K562 (cell line): Measurements from ENCODE around the gene THEMIS. TPM values are rescaled to one million over a fixed set of nuclear protein-coding genes. Genes with fewer than 3 reads are reported as not detected.

Source experiments
- ATAC-seq: fragments of 200-7000 bp; cut with Tn5 transposase; 3 replicates; pipeline ENCODE4 v1.9.1; 2020; ENCODE audit warnings: moderate library complexity
- BruUV-seq: library from RNA; stranded (reverse); fragments of 400-500 nt; replicated peaks from 2 replicates; lab custom pipeline; 2021; lab: Mats Ljungman, UMichigan
- CTCF ChIA-PET: fragments of 300-600 bp; formaldehyde crosslinking; extraction: SDS; loops from one replicate; lab custom pipeline; 2021; ENCODE audit warnings: low intra/inter-chr PET ratio; lab: Yijun Ruan, JAX
- POLR2A ChIA-PET: fragments of 300-600, 350-650 bp; sonication (Branson Sonifier 250); formaldehyde crosslinking; extraction: SDS; loops from one replicate; lab custom pipeline; 2021; ENCODE audit warnings: antibody characterized with exemption, inconsistent platforms; lab: Yijun Ruan, JAX
- DNase-seq, 4 experiments: peaks; one replicate each; pipeline versions ENCODE4 v3.0.0 to v3.0.0-alpha.2; 2011 to 2018; ENCODE audit warnings: low spot score in 3 of 4, mixed read lengths in 3 of 4; ENCODE audit errors: extremely low read depth in 1 of 4
- FAIRE-seq: peaks from 2 replicates; lab custom pipeline; 2011; peaks lifted over from hg19 to GRCh38; lab: Jason Lieb, UNC
- H2AFZ ChIP-seq: 2 replicates; pipeline ENCODE4 v1.6.0; 2011; ENCODE audit warnings: low read depth, low read length, control low read depth, inconsistent platforms
- H3K27ac ChIP-seq: fragments of 200-600 bp; 3 replicates; pipeline ENCODE4 v1.8.0; 2011; ENCODE audit warnings: low read depth, mild to moderate bottlenecking, control low read depth, inconsistent platforms, low read length, moderate library complexity, mixed read lengths; ENCODE audit errors: extremely low read depth
- H3K27me3 ChIP-seq, 2 experiments: fragments of 300-600 bp in 1 of 2; 2 replicates in 1 of 2; 3 replicates in 1 of 2; pipeline versions ENCODE4 v1.6.0 to v1.8.0; 2011; ENCODE audit warnings: inconsistent platforms in 2 of 2, low read length in 2 of 2, mild to moderate bottlenecking in 1 of 2, mixed read lengths in 1 of 2, moderate library complexity in 1 of 2; ENCODE audit not compliant: control insufficient read depth in 2 of 2, insufficient read depth in 2 of 2
- H3K36me3 ChIP-seq: fragments of 300-600 bp; 3 replicates; pipeline ENCODE4 v1.8.0; 2011; ENCODE audit warnings: mild to moderate bottlenecking, low read length, inconsistent platforms; ENCODE audit not compliant: control insufficient read depth, insufficient read depth
- H3K4me1 ChIP-seq, 2 experiments: fragments of 200-600 bp in 1 of 2; replicated peaks in 1 of 2; 2 replicates in 1 of 2; 3 replicates in 1 of 2; pipeline versions ENCODE4 v1.5.1 to v1.8.0; 2011; ENCODE audit warnings: inconsistent platforms in 2 of 2, low read length in 2 of 2, mild to moderate bottlenecking in 1 of 2, mixed read lengths in 1 of 2, moderate library complexity in 1 of 2; ENCODE audit not compliant: control insufficient read depth in 2 of 2, insufficient read depth in 2 of 2
- H3K4me2 ChIP-seq: 2 replicates; pipeline ENCODE4 v1.6.1; 2011; ENCODE audit warnings: low read length, control low read depth, inconsistent platforms, mixed read lengths; ENCODE audit not compliant: insufficient read depth
- H3K4me3 ChIP-seq: fragments of 200-600 bp; sonication (generic), shearing (Covaris generic); 2 replicates; pipeline ENCODE4 v1.5.1; 2016; ENCODE audit warnings: control low read depth, inconsistent platforms
- H3K79me2 ChIP-seq: fragments of 200-600 bp; 3 replicates; pipeline ENCODE4 v1.8.0; 2011; ENCODE audit warnings: low read length, inconsistent platforms; ENCODE audit not compliant: control insufficient read depth, insufficient read depth
- H3K9ac ChIP-seq, 2 experiments: 2 replicates each; pipeline versions ENCODE4 v1.6.0 to v1.6.1; 2011; ENCODE audit warnings: low read depth in 2 of 2, low read length in 2 of 2, control low read depth in 1 of 2, inconsistent platforms in 1 of 2, mild to moderate bottlenecking in 1 of 2, mixed read lengths in 1 of 2; ENCODE audit not compliant: insufficient read depth in 1 of 2
- H3K9me1 ChIP-seq: one replicate; pipeline ENCODE4 v1.6.0; 2011; ENCODE audit warnings: inconsistent platforms, mild to moderate bottlenecking, low read length, moderate library complexity; ENCODE audit not compliant: control insufficient read depth, insufficient read depth
- H3K9me3 ChIP-seq: replicated peaks from 2 replicates; pipeline ENCODE4 v1.5.1; 2011; ENCODE audit warnings: low read depth, low read length, inconsistent platforms; ENCODE audit not compliant: control insufficient read depth, insufficient read depth
- H4K20me1 ChIP-seq: replicated peaks from 2 replicates; pipeline ENCODE4 v1.6.1; 2011; ENCODE audit warnings: low read length, inconsistent platforms, mixed read lengths; ENCODE audit not compliant: control insufficient read depth, insufficient read depth
- BRD4 ChIP-seq: fragments of 200-600 bp; sonication (generic); IDR thresholded peaks from 2 replicates; pipeline ENCODE4 v1.6.1; 2017; ENCODE audit warnings: inconsistent platforms
- CBX5 ChIP-seq: IDR thresholded peaks from 2 replicates; pipeline ENCODE4 v1.6.1; 2014; ENCODE audit warnings: low read depth, borderline replicate concordance
- CHCHD3 ChIP-seq: fragments of 250-450 bp; sonication (Bioruptor Pico); IDR thresholded peaks from 2 replicates; pipeline ENCODE4 v2.1.2; 2022; ENCODE audit warnings: mild to moderate bottlenecking
- HEY1 ChIP-seq: fragments of 250-450 bp; sonication (Bioruptor Pico); IDR thresholded peaks from 2 replicates; pipeline ENCODE4 v1.5.0; 2020; ENCODE audit warnings: mild to moderate bottlenecking, moderate library complexity, borderline replicate concordance
- RBBP5 ChIP-seq: fragments of 200-600 bp; sonication (generic); IDR thresholded peaks from 2 replicates; pipeline ENCODE4 v1.6.1; 2012; ENCODE audit warnings: borderline replicate concordance, mild to moderate bottlenecking, low read length, control low read depth, inconsistent platforms; ENCODE audit not compliant: insufficient read depth, poor library complexity, severe bottlenecking
- RBM15 ChIP-seq: fragments of 200-400 bp; formaldehyde crosslinking; IDR thresholded peaks from 2 replicates; pipeline ENCODE4 v1.6.1; 2018; ENCODE audit warnings: mild to moderate bottlenecking, low read length, moderate library complexity; ENCODE audit not compliant: insufficient read depth
- TFAM ChIP-seq: fragments of 250-450 bp; sonication (Bioruptor Pico); conservative IDR thresholded peaks from 2 replicates; pipeline ENCODE4 v1.5.0; 2021; ENCODE audit warnings: mild to moderate bottlenecking, moderate library complexity
- THRA ChIP-seq: fragments of 450-650 bp; IDR thresholded peaks from 2 replicates; pipeline ENCODE4 v1.6.1; 2017; ENCODE audit warnings: mild to moderate bottlenecking, moderate library complexity
- VEZF1 ChIP-seq: fragments of 200-800 bp; sonication (Bioruptor generic); IDR thresholded peaks from 2 replicates; pipeline ENCODE4 v1.6.1; 2017; ENCODE audit warnings: missing genetic modification characterization, missing compliant biosample characterization
- XRCC4 ChIP-seq: IDR thresholded peaks from one replicate; pipeline ENCODE4 v1.6.1; 2011; ENCODE audit not compliant: insufficient read depth, insufficient read length; ENCODE audit errors: extremely low read depth
- ZBED1 ChIP-seq: IDR thresholded peaks from 2 replicates; pipeline ENCODE4 v1.6.1; 2014
- ZMIZ1 ChIP-seq, 2 experiments: fragments of 150-350 bp in 1 of 2; IDR thresholded peaks; 2 replicates each; pipeline ENCODE4 v1.6.1; 2012 to 2016; ENCODE audit warnings: low read depth in 2 of 2, low read length in 2 of 2, mild to moderate bottlenecking in 1 of 2, moderate library complexity in 1 of 2
- ZNF655 ChIP-seq: fragments of 250-450 bp; sonication (Bioruptor Pico); IDR thresholded peaks from 2 replicates; pipeline ENCODE4 v1.5.0; 2021
- ZNF76 ChIP-seq: fragments of 250-450 bp; sonication (Bioruptor Pico); IDR thresholded peaks from 2 replicates; pipeline ENCODE4 v1.4.0; 2020; ENCODE audit warnings: mild to moderate bottlenecking, moderate library complexity, borderline replicate concordance
- in situ Hi-C: fragments of 300-500 bp; cut with MboI; formaldehyde crosslinking; loops from 4 replicates; pipeline ENCODE4 v1.15.0; 2018; ENCODE audit warnings: inconsistent platforms, mixed read lengths
- intact Hi-C: fragments of 100-400 bp; cut with micrococcal nuclease; formaldehyde crosslinking; loops from 2 replicates; pipeline ENCODE4 v1.14.2; 2022
- polyA plus RNA-seq, 8 experiments: library from polyadenylated mRNA; depleted of rRNA in 4 of 8; stranded (reverse) in 5 of 8; unstranded in 3 of 8; fragments of >200 nt; fragmentation: Nextera tagmentation in 2 of 8; fragmentation: Illumina TruSeq in 1 of 8; extraction: Ambion mirVana in 2 of 8; extraction: Trizol in 1 of 8; gene quantifications; 2 replicates each; pipeline versions ENCODE4 v1.2.1 to v1.2.3, GENCODE V29; 2011 to 2014; ENCODE audit warnings: inconsistent platforms in 1 of 8, missing spikeins in 1 of 8
- total RNA-seq, 7 experiments: library from RNA; depleted of rRNA in 6 of 7; stranded (reverse); fragments of >200 nt in 6 of 7; fragmentation: Illumina TruSeq in 2 of 7; extraction: Trizol in 2 of 7; gene quantifications; 2 replicates each; pipeline versions ENCODE4 v1.2.1 to v1.2.3, GENCODE V29; 2011 to 2021; ENCODE audit warnings: low replicate concordance in 1 of 7

Gene THEMIS
- total and polyA plus RNA-seq, 9 of the 15 experiments (the other 6 are each of a cell fraction or from before 2014, with no cell fraction given) = 0.09 TPM; not detected in 8

- Histone ChIP-seq H3K4me3 (no peak overlapping the region), H3K9me1 (no peaks in the 10 kb centered on the region), H2AFZ (no peak overlapping the region), H3K27me3 (no peaks in the 10 kb centered on the region), H3K79me2 (no peaks in the 10 kb centered on the region), H4K20me1 (no peaks in the 10 kb centered on the region), H3K4me1 (no peaks in the 10 kb centered on the region), H3K27ac (no peak overlapping the region), H3K36me3 (no peaks in the 10 kb centered on the region), H3K9me3 (no peaks in the 10 kb centered on the region; the same call in 1 of the 2 replicates), H3K9ac (no peak overlapping the region), H3K4me2 (no peak overlapping the region)
- in situ Hi-C loops (no loop called here), intact Hi-C loops (no loop called here)
- ChIA-PET POLR2A (no interaction called here), CTCF (no interaction called here)
- DNase-seq = no peak
- no peak for FAIRE-seq
- TF ChIP-seq ZBED1 (no peak), RBBP5 (no peak), TFAM (CRISPR knock-in tag) (no peak), CHCHD3 (CRISPR knock-in tag) (no peak), ZMIZ1 (IDR thresholded peaks at IDR 0.05; ENCODE audit: low read depth in 2 of 2, low read length in 2 of 2) (no peak), THRA (no peak), BRD4 (no peak), VEZF1 (CRISPR knock-in tag) (no peak), XRCC4 (no peak), CBX5 (no peak), ZNF76 (no peak), HEY1 (CRISPR knock-in tag) (no peak), ZNF655 (CRISPR knock-in tag) (no peak), RBM15 (no peak)
- no TSS peak for BruUV-seq
- ATAC-seq = no peak
These were observed 35.8 kb downstream of the THEMIS start for GRCh38 chr6:127865108-127865507.
